Effector memory CD4-positive, alpha-beta T cell (primary cell): ENCODE results near the gene TMEM108.

Source experiments
- DNase-seq, 3 donors: peaks; one replicate each; pipeline ENCODE4 v3.0.0-alpha.2; 2020
- H3K27ac ChIP-seq: 2 replicates; pipeline ENCODE4 v1.7.0; 2013; ENCODE audit warnings: mild to moderate bottlenecking, low read length, moderate library complexity; ENCODE audit not compliant: insufficient read depth, poor library complexity, severe bottlenecking
- H3K27me3 ChIP-seq: replicated peaks from 2 replicates; pipeline ENCODE4 v1.7.0; 2013; ENCODE audit warnings: mild to moderate bottlenecking, low read length; ENCODE audit not compliant: insufficient read depth, control insufficient read depth, poor library complexity, severe bottlenecking
- H3K36me3 ChIP-seq: 2 replicates; pipeline ENCODE4 v1.7.0; 2013; ENCODE audit warnings: mild to moderate bottlenecking, low read length, moderate library complexity; ENCODE audit not compliant: control insufficient read depth, insufficient read depth
- H3K4me1 ChIP-seq: 2 replicates; pipeline ENCODE4 v1.7.0; 2013; ENCODE audit warnings: low read length, mild to moderate bottlenecking; ENCODE audit not compliant: control insufficient read depth, insufficient read depth, poor library complexity, severe bottlenecking
- H3K4me3 ChIP-seq: 2 replicates; pipeline ENCODE4 v1.7.0; 2013; ENCODE audit warnings: low read length, low read depth, mild to moderate bottlenecking; ENCODE audit not compliant: insufficient read depth, poor library complexity, severe bottlenecking
- H3K9me3 ChIP-seq: 2 replicates; pipeline ENCODE4 v1.7.0; 2013; ENCODE audit warnings: mild to moderate bottlenecking, low read length, moderate library complexity; ENCODE audit not compliant: control insufficient read depth

Gene TMEM108

GRCh38 chr3:133329626-133330025 lies 291.4 kb downstream of the TMEM108 start:
- no peaks in the 10 kb centered on the region for H3K36me3 ChIP-seq
- H3K4me1 ChIP-seq, result no peaks in the 10 kb centered on the region
- H3K4me3 ChIP-seq, result no peak overlapping the region
- no peak for DNase-seq
- H3K27ac ChIP-seq, result no peak overlapping the region
- H3K27me3 ChIP-seq, result no peaks in the 10 kb centered on the region
- H3K9me3 ChIP-seq, result no peaks in the 10 kb centered on the region

- Histone ChIP-seq H3K4me3 (no peak overlapping the region), H3K9me3 (no peaks in the 10 kb centered on the region), H3K27me3 (no peaks in the 10 kb centered on the region), H3K27ac (no peak overlapping the region), H3K4me1 (no peaks in the 10 kb centered on the region), H3K36me3 (no peaks in the 10 kb centered on the region)
- DNase-seq, result no peak
Measured at GRCh38 chr3:133330065-133330464, 291.9 kb downstream of the TMEM108 start.

- Histone ChIP-seq H3K36me3 (no peaks in the 10 kb centered on the region), H3K9me3 (no peaks in the 10 kb centered on the region), H3K4me3 (no peak overlapping the region), H3K27me3 (no peaks in the 10 kb centered on the region), H3K27ac (no peak overlapping the region), H3K4me1 (no peaks in the 10 kb centered on the region)
- no peak for DNase-seq
Measured at GRCh38 chr3:133330522-133330921, 292.3 kb downstream of the TMEM108 start.

GRCh38 chr3:133354721-133355120 lies 316.5 kb downstream of the TMEM108 start:
- H3K4me3 ChIP-seq, result no peak overlapping the region
- H3K9me3 ChIP-seq, result no peaks in the 10 kb centered on the region
- no peak overlapping the region for H3K27ac ChIP-seq
- H3K36me3 ChIP-seq, result no peaks in the 10 kb centered on the region
- no peaks in the 10 kb centered on the region for H3K27me3 ChIP-seq
- H3K4me1 ChIP-seq, result no peaks in the 10 kb centered on the region
- DNase-seq, result no peak

GRCh38 chr3:133360476-133360875 lies 322.3 kb downstream of the TMEM108 start:
- no peaks in the 10 kb centered on the region for H3K27me3 ChIP-seq
- no peak overlapping the region for H3K27ac ChIP-seq
- H3K4me1 ChIP-seq, result no peaks in the 10 kb centered on the region
- no peaks in the 10 kb centered on the region for H3K36me3 ChIP-seq
- no peak overlapping the region for H3K4me3 ChIP-seq
- no peak for DNase-seq
- no peaks in the 10 kb centered on the region for H3K9me3 ChIP-seq

GRCh38 chr3:133361011-133361410 lies 322.8 kb downstream of the TMEM108 start:
- Histone ChIP-seq H3K4me1 (no peaks in the 10 kb centered on the region), H3K4me3 (no peak overlapping the region), H3K27ac (no peak overlapping the region), H3K36me3 (no peaks in the 10 kb centered on the region), H3K9me3 (no peaks in the 10 kb centered on the region), H3K27me3 (no peaks in the 10 kb centered on the region)
- DNase-seq, result no peak

- no peaks in the 10 kb centered on the region for H3K4me1 ChIP-seq
- H3K27me3 ChIP-seq, result no peaks in the 10 kb centered on the region
- DNase-seq, result no peak
- no peak overlapping the region for H3K27ac ChIP-seq
- no peak overlapping the region for H3K4me3 ChIP-seq
- H3K9me3 ChIP-seq, result no peaks in the 10 kb centered on the region
- H3K36me3 ChIP-seq, result no peaks in the 10 kb centered on the region
Measured at GRCh38 chr3:133361435-133361834, 323.2 kb downstream of the TMEM108 start.

- H3K27ac ChIP-seq, result no peak overlapping the region
- no peak for DNase-seq
- H3K4me1 ChIP-seq, result no peaks in the 10 kb centered on the region
- no peaks in the 10 kb centered on the region for H3K36me3 ChIP-seq
- H3K9me3 ChIP-seq, result no peaks in the 10 kb centered on the region
- H3K27me3 ChIP-seq, result no peaks in the 10 kb centered on the region
- no peak overlapping the region for H3K4me3 ChIP-seq
Measured at GRCh38 chr3:133362539-133362938, 324.3 kb downstream of the TMEM108 start.

- Histone ChIP-seq H3K9me3 (no peaks in the 10 kb centered on the region), H3K4me3 (no peak overlapping the region), H3K4me1 (no peaks in the 10 kb centered on the region), H3K36me3 (no peaks in the 10 kb centered on the region), H3K27ac (no peak overlapping the region), H3K27me3 (no peaks in the 10 kb centered on the region)
- no peak for DNase-seq
Measured at GRCh38 chr3:133364704-133365103, 326.5 kb downstream of the TMEM108 start.

GRCh38 chr3:133366921-133367320 lies 328.7 kb downstream of the TMEM108 start:
- Histone ChIP-seq H3K9me3 (no peaks in the 10 kb centered on the region), H3K4me1 (no peaks in the 10 kb centered on the region), H3K4me3 (no peak overlapping the region), H3K27ac (no peak overlapping the region), H3K27me3 (no peaks in the 10 kb centered on the region), H3K36me3 (no peaks in the 10 kb centered on the region)
- DNase-seq, result no peak

GRCh38 chr3:133367403-133367802 lies 329.2 kb downstream of the TMEM108 start:
- no peak overlapping the region for H3K27ac ChIP-seq
- no peaks in the 10 kb centered on the region for H3K27me3 ChIP-seq
- no peaks in the 10 kb centered on the region for H3K4me1 ChIP-seq
- no peaks in the 10 kb centered on the region for H3K36me3 ChIP-seq
- no peak overlapping the region for H3K4me3 ChIP-seq
- DNase-seq, result no peak
- no peaks in the 10 kb centered on the region for H3K9me3 ChIP-seq
